Upper lobe of right lung (tissue), 1 donor: ENCODE results near the gene GATA6. TPM values are rescaled to one million over a fixed set of nuclear protein-coding genes. Genes with fewer than 3 reads are reported as not detected.

ENCODE experiments used
- ATAC-seq: fragments of 200-7000 bp; cut with Tn5 transposase; one replicate; pipeline ENCODE4 v1.9.1; 2020; ENCODE audit warnings: mild to moderate bottlenecking, moderate library complexity
- DNase-seq: peaks from one replicate; pipeline ENCODE4 v3.0.0-alpha.2; 2020
- H3K27ac ChIP-seq: fragments of 200-600 bp; one replicate; pipeline ENCODE4 v1.8.0; 2022
- H3K27me3 ChIP-seq: fragments of 200-600 bp; one replicate; pipeline ENCODE4 v1.8.0; 2022; ENCODE audit warnings: mild to moderate bottlenecking
- H3K36me3 ChIP-seq: fragments of 200-600 bp; one replicate; pipeline ENCODE4 v1.8.0; 2022
- H3K4me1 ChIP-seq: fragments of 200-600 bp; one replicate; pipeline ENCODE4 v1.8.0; 2022
- H3K4me3 ChIP-seq: fragments of 200-600 bp; one replicate; pipeline ENCODE4 v1.8.0; 2022; ENCODE audit warnings: mild to moderate bottlenecking
- H3K9me3 ChIP-seq: fragments of 200-600 bp; one replicate; pipeline ENCODE4 v1.8.0; 2022
- intact Hi-C: fragments of 100-400 bp; cut with DNase I; formaldehyde crosslinking; loops from one replicate; pipeline ENCODE4 v1.11.0; 2022
- total RNA-seq: library from RNA; stranded (reverse); fragmentation: NEBNext Ultra II Directional; extraction: Animal tissue kit (Norgen Biotek cat#: 25700); gene quantifications from one replicate; pipeline ENCODE4 v1.2.1, GENCODE V29; 2021
- TF ChIP-seq, protein P1 (sequence below): fragments of 200-600 bp; IDR thresholded peaks from one replicate; pipeline ENCODE4 v1.8.0; 2022; ENCODE audit warnings: antibody characterized with exemption
- donor health status: DM: no; HTN: yes; CAD: no; lungs with severe emphysema.

The GATA6 gene
- total RNA-seq, 1 donor from 2014 or later, result 32.2 TPM

DNA sequence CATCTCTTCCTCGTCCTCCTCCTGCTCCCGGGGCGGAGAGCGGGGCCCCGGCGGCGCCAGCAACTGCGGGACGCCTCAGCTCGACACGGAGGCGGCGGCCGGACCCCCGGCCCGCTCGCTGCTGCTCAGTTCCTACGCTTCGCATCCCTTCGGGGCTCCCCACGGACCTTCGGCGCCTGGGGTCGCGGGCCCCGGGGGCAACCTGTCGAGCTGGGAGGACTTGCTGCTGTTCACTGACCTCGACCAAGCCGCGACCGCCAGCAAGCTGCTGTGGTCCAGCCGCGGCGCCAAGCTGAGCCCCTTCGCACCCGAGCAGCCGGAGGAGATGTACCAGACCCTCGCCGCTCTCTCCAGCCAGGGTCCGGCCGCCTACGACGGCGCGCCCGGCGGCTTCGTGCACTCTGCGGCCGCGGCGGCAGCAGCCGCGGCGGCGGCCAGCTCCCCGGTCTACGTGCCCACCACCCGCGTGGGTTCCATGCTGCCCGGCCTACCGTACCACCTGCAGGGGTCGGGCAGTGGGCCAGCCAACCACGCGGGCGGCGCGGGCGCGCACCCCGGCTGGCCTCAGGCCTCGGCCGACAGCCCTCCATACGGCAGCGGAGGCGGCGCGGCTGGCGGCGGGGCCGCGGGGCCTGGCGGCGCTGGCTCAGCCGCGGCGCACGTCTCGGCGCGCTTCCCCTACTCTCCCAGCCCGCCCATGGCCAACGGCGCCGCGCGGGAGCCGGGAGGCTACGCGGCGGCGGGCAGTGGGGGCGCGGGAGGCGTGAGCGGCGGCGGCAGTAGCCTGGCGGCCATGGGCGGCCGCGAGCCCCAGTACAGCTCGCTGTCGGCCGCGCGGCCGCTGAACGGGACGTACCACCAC lies 2.1 kb downstream of the GATA6 start:
- Histone ChIP-seq H3K4me1 (no peaks in the 10 kb centered on the region), H3K9me3 (no peaks in the 10 kb centered on the region), H3K27ac (peak overlapping the region; percentile 98), H3K4me3 (peak overlapping the region; percentile 86), H3K27me3 (peaks cover 26% of the 10 kb centered on the region), H3K36me3 (no peaks in the 10 kb centered on the region)
- ATAC-seq (no peak), DNase-seq (peak; percentile 69)
- TF ChIP-seq, protein P1, sequence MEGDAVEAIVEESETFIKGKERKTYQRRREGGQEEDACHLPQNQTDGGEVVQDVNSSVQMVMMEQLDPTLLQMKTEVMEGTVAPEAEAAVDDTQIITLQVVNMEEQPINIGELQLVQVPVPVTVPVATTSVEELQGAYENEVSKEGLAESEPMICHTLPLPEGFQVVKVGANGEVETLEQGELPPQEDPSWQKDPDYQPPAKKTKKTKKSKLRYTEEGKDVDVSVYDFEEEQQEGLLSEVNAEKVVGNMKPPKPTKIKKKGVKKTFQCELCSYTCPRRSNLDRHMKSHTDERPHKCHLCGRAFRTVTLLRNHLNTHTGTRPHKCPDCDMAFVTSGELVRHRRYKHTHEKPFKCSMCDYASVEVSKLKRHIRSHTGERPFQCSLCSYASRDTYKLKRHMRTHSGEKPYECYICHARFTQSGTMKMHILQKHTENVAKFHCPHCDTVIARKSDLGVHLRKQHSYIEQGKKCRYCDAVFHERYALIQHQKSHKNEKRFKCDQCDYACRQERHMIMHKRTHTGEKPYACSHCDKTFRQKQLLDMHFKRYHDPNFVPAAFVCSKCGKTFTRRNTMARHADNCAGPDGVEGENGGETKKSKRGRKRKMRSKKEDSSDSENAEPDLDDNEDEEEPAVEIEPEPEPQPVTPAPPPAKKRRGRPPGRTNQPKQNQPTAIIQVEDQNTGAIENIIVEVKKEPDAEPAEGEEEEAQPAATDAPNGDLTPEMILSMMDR, result no peak
- intact Hi-C loops, result loop anchor here (10.0 kb wide), 1 partner anchor 383 kb away; no protein-coding TSS in a partner anchor

DNA sequence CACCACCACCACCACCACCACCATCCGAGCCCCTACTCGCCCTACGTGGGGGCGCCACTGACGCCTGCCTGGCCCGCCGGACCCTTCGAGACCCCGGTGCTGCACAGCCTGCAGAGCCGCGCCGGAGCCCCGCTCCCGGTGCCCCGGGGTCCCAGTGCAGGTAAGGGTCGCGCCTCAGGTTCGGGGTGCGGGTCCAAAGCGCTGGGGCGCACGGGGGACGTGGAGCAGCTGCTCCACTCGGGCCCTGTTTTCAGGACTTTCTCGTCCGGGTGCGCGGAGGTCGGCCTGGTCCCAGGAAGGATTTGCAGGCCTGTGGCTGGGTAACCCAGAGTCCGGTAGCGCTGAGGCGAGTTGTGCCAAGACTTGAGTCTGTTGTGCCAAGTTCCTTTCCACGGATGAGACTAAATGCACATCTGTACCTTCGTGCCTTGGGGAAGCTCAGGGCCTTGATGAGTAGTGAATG lies 2.8 kb downstream of the GATA6 start:
- intact Hi-C loops, result loop anchor here (10.0 kb wide), 1 partner anchor 383 kb away; no protein-coding TSS in a partner anchor
- peaks cover 23% of the 10 kb centered on the region for H3K27me3 ChIP-seq
- ATAC-seq, result no peak
- no peaks in the 10 kb centered on the region for H3K9me3 ChIP-seq
- H3K4me1 ChIP-seq, result peaks cover 4% of the 10 kb centered on the region
- peak overlapping the region; percentile 83 for H3K27ac ChIP-seq
- DNase-seq, result peak; percentile 70
- H3K36me3 ChIP-seq, result no peaks in the 10 kb centered on the region
- peak overlapping the region; percentile 45 for H3K4me3 ChIP-seq
- TF ChIP-seq, protein P1, result no peak

DNA sequence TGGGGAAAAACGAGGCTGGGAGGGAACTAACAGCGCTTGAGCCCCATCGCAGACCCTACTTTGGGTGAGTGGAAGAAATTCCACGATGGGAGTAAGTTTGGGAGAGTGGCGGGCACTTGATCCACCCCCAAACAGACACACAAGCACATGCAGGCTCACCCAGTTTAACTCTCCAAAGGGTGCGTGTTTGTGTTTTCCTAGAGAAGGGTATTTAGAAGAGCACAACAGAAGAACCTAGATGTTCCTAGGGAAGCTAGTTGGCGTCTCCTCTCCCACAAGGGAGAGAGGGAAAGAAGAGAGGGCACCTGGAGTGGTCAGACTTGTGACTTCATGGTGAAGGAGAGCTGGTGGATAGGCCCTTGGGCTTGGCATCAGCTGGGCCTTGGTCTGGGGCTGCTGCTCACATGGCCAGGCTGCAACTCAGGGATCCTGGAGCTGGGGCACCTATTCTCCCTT lies 3.2 kb downstream of the GATA6 start:
- TF ChIP-seq, protein P1, result no peak
- DNase-seq, result no peak
- Histone ChIP-seq H3K4me1 (peaks cover 4% of the 10 kb centered on the region), H3K27me3 (peaks cover 18% of the 10 kb centered on the region), H3K27ac (peak overlapping the region; percentile 83), H3K36me3 (no peaks in the 10 kb centered on the region), H3K9me3 (no peaks in the 10 kb centered on the region), H3K4me3 (peak overlapping the region; percentile 45)
- intact Hi-C loops, result loop anchor here (10.0 kb wide), 1 partner anchor 382 kb away; no protein-coding TSS in a partner anchor
- peak; percentile 4 for ATAC-seq

DNA sequence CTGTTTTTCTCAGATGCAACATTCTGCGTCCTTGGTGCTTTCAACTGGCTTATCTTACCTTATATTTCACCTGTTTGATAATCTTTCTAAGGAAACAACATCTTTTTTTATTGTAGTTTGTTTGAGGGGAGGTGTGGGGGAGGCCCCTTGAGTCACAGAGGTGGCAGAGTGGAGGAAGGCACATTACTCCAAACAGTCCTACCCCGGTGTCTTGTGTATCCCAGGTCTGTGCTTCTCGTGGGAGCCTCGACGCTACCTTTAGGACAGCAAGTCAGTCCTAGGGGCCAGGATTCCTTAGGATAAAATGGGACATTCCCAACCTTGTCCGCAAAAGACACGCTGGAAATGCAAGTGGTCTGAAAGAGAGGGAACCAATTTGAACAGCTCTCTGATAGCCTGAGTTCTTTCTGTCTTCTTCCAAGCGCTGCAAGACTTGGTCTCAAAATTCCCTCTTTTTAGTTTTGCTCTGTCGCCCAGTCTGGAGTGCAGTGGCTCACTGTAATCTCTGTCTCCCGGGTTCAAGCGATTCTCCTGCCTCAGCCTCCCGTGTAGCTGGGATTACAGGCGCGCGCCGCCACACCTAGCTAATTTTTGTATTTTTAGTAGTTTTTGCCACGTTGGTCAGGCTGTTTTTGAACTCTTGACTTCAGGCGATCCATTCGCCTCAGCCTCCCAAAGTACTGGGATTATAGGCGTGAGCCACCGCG lies 4.0 kb downstream of the GATA6 start:
- no peak for ATAC-seq
- Histone ChIP-seq H3K4me1 (peaks cover 8% of the 10 kb centered on the region), H3K4me3 (peak overlapping the region; percentile 45), H3K36me3 (no peaks in the 10 kb centered on the region), H3K9me3 (no peaks in the 10 kb centered on the region), H3K27me3 (peaks cover 11% of the 10 kb centered on the region), H3K27ac (peak overlapping the region; percentile 83)
- TF ChIP-seq, protein P1, result no peak
- no peak for DNase-seq
- intact Hi-C loops, result loop anchor here (10.0 kb wide), 1 partner anchor 381 kb away; no protein-coding TSS in a partner anchor

DNA sequence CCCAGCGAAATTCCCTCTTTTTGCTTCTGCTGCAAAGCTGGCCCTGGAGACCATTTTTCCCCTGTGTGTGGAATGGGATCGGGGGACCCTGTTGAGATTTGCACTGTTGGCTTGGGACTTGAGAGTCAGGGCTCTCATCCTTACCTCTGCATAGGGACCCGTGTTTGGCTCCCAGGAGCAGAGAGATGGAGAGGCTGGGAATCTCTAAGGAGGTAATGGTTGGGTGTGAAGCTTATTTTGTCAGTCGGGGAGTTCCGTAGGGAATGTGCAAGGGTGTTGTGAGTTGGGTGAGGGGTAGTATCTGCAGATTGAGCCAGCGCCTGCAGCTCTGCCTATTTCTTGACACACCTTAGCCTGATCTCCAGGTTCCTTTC lies 4.5 kb downstream of the GATA6 start:
- no peaks in the 10 kb centered on the region for H3K9me3 ChIP-seq
- intact Hi-C loops, result loop anchor here (10.0 kb wide), 1 partner anchor 381 kb away; no protein-coding TSS in a partner anchor
- ATAC-seq (no peak), DNase-seq (no peak)
- peaks cover 14% of the 10 kb centered on the region for H3K4me1 ChIP-seq
- H3K4me3 ChIP-seq, result peak overlapping the region; percentile 45
- peaks cover 9% of the 10 kb centered on the region for H3K27me3 ChIP-seq
- peak overlapping the region; percentile 83 for H3K27ac ChIP-seq
- no peaks in the 10 kb centered on the region for H3K36me3 ChIP-seq
- TF ChIP-seq, protein P1, result no peak
